Bone marrow (tissue), 2 donors: ENCODE results near the gene UBASH3B.
"Not testable (repeated sequence)": the region's sequence is repeated elsewhere in the genome, so short reads cannot be mapped to it uniquely, and the experiment has no call there.

ENCODE experiments used
- DNase-seq, 2 donors: peaks; one replicate each; lab custom pipeline; 2025; lab: John Stamatoyannopoulos, UW

UBASH3B gene

DNA sequence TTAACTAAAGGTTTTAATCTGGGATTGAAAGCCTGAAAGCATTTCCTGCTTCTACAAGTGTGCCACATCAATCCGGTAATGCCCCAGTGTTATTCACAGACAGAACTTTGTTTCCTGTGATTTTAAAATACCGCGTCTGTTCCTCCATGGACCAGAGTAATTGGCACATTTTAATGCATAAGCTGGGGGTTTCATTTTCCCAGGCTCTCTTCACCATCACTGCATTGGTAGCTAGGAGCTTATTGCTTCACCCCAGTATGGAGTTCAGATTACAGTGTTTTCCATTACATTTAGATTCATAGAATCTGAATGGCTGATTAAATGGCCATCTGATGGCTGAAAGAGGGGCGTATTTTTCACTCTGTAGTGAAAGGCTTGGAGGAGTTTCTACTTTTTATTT, 157.1 kb downstream of the UBASH3B start:
- no peak for DNase-seq

DNA sequence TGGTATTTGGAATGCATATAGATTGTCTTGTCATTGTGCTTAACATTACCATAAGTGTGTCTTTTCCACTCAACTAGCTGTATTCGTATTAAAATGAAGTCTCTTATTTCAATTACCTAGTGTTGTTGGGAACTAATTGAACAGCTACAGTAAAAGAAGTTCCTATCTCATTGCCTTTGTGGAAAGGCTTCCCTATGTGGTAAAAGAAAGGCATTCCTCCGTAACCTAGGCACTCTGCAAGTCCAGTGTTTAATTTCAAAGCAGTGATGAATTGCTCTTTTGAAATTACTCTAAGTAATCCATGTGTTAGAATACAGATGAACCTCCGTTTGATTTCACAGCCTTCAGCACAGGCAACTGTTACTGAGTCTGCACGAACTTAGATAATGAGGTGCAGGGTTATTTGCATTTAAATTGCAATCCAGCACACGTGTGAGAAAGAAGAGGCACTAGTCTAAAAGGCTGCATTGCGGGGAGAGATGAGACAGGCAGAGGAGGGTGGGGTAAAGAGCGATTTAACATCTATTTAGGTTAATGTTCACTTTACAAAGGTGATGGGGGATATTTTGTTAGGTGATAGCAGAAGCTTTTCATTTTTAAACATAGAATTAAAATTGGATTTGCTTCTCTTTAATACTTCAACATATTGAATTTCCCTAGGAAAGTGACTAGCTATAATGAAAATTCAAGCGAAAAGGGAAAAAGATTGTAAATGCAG, 157.8 kb downstream of the UBASH3B start:
- no peak for DNase-seq

DNA sequence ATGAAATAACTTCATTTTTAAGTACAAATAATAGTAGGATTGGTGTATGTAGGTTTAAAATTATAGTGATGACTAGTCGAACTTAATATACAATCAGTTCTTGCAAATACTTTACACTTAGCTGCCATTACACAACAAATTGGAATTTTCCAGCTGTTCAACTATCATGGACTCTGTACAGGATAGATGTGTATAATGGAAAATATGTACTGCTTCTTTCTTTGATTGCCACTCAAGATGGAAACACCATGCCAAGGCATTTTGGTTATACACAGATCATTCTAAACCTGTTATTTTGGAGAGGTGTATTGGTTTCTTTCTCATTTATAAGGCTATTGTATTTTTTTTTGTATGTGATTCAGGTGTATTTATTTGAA, 158.4 kb downstream of the UBASH3B start:
- DNase-seq: no peak

DNA sequence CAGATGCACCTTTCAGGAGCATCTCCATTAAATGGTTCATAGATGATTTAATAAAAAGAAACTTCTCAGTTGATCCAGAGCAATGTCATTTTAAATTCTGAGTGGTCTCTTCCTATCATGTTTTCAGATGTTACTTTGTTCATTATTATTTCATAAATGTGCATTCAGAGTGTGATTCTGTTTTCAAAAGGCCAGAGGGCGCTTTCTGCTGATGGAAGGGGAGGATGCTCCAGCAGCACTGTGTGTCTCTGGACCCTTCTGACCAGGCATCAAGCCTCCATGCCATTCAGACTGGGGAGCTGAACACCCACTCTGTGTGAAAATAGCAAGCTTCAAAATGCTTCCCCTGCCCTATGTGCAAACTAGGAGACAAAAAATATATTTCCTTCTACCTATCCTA, 158.9 kb downstream of the UBASH3B start:
- no peak for DNase-seq

DNA sequence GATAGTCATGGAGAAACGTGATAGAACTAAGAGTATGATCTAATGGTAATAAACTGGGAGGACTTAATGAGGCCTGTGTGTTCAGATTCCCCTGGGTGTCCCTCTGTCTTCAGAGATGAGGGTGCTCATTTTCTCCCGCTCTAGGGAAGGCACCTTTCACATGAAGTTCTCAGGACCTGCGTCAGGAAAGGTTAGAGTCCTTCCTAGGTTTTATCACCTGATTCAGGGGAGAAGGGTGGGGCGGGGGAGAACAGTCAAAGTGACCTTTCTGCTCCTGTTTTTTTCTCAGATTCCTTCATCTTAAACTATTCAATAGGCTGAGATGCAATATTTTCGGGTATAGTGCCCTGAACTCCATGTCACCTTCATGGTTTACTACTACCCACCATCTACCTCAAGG, 160.4 kb downstream of the UBASH3B start:
- DNase-seq: no peak

DNA sequence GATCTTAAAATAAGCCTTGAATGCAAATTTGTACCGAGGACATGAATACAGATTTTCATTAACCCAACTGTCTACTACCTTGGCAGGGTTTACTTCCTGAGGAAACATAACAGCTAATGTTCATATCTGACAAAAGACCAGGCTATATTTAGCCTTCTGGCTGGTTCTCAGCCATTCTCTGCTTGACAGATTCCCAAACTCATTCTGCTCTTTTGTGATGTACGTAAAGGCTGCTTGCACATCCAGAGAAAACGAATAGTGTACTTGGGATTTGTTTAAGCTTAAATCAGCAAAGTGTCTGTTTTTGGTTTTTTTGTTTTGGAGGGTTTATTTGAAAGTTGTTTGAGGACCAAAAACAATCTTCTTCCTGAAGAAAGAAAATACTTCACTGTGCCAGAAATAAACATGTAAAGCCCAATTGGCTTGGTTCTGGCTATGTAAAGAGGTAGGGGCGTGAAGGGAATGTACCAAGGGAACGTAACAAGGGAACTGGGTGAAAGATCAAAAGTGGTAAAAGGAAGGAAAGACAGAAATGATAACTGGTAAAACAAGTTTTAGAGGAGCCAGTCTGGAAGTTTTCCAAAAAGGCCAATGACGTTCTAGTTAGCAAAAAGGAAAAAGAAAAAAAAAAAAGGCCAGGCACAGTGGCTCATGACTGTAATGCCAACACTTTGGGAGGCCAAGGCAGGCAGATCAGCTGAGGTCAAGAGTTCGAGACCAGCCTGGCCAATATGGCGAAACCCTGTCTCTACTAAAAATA, 161.4 kb downstream of the UBASH3B start:
- DNase-seq: peak in 1 of 2 donors; percentile 11

DNA sequence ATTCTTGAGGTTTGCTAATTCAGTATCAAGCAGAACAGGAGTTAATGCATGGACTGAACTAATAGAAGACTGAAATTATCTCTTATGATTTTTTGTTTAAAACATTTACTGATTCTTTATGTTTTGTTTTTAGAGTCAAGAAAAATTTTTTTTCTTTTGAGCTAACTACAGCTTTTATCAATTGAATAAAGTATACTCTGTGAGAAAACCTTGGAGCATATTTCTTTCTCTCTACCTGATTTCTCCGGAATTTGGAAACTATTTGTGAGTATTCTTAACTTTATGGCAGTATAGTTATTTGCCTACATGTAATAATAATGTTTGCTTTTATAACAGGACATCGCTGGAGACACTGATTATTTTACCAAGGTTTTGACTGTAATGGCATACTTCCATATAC, 164.6 kb downstream of the UBASH3B start:
- DNase-seq: no peak

DNA sequence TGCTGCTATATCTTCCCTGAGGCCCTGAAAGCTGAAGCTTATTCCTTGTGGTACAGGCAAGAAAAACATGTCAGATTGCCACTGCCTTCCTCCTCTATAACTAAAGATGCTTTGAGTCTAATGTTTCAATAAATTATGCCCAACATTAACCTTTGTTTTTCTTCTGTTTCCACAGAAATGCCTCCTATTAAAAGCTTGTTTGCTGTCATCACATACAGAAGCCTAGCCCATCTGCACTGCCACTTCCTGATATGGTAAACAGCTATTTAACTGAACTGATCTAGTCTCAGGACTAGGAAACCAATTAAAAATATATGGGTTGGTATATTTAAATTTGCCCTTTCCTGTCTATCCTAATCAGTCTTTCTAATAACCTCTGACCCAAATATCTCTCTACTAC, 165.6 kb downstream of the UBASH3B start:
- no peak for DNase-seq

DNA sequence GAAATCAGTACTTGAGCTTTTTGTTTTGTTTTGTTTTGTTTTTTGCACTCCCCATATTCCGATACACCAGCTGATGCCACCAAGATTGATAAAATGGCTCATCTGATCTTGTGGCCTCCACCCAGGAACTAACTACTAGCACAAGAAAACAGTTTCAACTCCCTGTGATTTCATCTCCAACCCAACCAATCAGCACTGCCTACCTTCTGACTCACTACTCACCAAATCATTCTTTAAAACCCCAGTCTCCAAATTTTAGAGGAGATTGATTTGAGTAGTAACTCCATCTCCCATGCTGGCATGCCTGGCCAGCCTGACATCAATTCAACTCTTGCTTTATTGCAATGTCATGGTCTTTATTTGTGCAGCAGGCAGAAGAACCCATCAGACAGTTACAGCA, 166.7 kb downstream of the UBASH3B start:
- DNase-seq: no peak

DNA sequence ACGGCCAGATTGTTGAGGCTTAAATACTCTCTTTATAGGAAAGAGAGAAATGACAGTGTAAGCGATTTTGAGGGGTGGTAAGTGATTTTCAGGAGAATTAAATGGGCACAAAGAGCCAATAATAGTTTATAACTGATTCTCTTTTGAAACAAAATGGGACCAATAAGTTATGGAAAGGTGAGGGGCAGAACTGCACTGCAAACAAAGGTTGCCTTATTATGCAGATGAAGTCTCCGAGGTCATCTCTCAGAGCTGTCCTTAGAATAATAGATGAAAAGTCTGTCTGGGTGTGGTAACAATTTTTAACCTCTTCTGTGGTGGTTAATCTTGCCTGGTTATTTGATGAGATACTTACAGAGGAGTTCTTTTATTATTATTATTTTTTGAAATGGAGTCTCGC, 168.0 kb downstream of the UBASH3B start:
- no peak for DNase-seq

DNA sequence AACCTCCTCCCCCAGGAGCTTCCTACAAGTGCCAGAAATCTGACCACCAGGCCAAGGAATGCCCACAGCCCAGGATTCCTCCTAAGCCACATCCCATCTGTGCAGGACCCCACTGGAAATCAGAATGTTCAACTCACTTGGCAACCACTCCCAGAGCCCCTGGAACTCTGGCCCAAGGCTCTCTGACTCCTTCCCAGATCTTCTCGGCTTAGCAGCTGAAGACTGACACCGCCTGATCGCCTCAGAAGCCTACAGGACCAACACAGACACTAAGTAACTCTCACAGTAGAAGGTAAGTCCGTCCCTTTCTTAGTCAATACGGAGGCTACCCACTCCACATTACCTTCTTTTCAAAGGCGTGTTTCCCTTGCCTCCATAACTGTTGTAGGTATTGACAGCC, 173.8 kb downstream of the UBASH3B start:
- DNase-seq: not testable (repeated sequence)

DNA sequence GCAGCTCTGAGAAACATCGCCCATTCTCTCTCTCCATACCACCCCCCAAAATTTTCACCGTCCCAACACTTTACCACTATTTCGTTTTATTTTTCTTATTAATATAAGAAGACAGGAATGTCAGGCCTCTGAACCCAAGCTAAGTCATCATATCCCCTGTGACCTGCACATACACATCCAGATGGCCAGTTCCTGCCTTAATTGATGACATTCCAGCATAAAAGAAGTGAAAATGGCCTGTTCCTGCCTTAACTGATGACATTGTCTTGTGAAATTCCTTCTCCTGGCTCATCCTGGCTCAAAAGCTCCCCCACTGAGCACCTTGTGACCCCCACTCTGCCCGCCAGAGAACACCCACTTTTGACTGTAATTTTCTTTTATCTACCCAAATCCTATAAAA, 176.8 kb downstream of the UBASH3B start:
- DNase-seq: not testable (repeated sequence)

DNA sequence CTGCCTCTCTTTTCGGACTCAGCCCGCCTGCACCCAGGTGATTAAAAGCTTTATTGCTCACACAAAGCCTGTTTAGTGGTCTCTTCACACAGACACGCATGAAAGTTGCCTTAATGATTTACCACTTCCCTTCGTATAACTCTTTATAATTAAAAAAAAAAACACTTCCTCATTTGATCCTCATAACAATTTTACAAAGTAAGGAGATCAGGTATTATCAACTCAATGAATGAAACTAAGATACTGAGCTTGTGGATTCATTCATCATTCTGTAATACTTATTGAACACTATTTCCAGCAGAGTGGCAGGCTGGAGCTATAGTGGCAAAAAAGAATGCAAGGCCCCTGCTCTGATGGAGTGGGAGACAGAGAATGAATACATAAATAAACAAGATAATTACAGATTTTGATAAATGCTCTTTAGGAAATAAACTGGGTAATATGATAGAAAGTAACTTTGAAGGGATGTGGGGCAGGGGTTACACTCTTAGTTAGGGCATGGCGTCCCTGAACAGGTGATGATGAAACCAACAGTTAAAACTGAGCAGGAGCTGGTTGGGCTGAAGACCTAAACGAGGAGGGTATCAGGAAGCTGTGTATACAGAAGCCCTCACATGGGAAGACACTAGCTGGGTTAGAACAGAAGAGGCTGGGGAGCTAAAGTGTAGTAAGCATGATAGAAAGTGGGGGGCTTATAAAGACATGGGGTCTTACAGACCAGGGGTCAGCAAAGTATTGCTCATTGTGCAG, 177.4 kb downstream of the UBASH3B start:
- peak in 1 of 2 donors; percentile 50 for DNase-seq

DNA sequence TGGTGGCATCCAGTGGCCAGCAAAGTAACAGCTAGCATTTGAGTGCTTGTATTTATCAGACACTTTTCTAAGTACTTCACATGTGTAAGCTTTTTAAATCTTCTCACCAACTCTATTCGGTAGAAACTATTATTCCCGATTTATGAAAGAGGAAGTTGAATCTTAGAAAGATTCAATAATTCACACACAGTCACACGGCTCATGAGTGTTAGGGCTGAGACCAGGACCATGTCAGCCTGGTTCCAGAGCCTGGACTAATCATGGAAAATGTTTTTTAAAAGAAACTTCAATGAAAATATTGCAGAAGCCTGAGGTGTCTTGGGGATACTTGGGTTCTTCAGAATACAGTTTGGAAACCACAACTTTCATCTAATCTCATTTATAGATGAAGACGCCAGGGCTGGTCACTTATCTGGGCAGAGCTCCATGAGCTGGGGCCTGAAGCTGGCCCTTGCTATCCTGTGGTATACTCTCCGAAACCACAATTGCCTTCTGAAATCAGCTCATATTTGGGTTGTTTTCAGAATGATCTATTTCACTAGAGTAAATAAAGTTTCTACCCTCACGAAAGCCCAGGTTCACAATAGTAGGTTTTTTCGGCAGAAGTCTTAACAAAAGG, 178.4 kb downstream of the UBASH3B start:
- no peak for DNase-seq

DNA sequence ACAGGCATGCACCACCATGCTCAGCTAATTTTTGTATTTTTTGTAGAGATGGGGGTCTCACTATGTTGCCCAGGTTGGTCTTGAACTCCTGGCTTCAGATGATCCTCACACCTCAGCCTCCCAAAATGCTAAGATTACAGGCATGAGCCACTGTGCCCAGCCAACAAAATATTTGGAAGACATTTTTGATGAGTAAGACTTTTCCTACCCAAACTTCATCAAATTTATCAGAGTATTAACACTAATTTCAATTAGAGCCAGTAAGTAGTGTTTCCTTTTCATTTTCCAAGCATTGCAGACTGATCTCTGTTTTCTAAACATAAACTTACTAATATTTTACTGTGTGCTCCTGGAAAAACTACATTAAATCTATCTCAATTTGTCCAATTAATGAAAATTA, 181.4 kb downstream of the UBASH3B start:
- no peak for DNase-seq

DNA sequence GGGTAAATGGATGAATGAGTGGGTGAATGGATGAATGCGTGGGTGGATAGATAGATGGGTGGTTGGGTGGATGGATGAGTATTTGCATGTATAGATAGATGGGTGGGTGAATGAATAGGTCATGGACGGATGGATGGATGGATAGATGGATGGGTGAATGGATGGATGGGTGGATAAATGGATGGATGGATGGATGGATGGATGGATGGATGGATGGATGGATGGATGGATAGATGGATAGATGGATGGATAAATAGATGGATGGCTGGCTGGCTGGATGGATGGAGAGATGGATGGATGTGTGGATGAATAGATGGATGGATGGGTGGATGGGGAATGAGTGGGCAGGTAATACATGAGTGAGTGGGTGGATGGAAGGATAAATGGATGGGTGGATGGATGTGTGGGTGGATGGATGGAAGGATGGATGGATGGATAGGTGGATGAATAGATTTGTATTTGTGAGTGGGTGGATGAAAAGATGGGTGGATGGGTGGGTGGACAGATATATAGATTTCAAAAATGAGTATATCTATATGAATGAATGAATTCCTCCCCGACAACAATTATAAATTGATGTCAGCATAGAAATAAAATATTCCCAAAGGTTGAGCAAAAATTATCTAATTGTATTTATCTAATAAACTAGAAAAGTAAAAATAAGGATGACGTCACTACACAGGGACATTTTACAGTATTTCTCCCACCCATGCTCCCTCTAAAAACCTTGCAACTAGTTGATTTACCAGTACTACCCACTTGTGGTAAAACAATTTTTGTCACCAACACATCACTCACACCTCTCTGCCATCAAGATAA, 182.2 kb downstream of the UBASH3B start:
- DNase-seq: no peak

DNA sequence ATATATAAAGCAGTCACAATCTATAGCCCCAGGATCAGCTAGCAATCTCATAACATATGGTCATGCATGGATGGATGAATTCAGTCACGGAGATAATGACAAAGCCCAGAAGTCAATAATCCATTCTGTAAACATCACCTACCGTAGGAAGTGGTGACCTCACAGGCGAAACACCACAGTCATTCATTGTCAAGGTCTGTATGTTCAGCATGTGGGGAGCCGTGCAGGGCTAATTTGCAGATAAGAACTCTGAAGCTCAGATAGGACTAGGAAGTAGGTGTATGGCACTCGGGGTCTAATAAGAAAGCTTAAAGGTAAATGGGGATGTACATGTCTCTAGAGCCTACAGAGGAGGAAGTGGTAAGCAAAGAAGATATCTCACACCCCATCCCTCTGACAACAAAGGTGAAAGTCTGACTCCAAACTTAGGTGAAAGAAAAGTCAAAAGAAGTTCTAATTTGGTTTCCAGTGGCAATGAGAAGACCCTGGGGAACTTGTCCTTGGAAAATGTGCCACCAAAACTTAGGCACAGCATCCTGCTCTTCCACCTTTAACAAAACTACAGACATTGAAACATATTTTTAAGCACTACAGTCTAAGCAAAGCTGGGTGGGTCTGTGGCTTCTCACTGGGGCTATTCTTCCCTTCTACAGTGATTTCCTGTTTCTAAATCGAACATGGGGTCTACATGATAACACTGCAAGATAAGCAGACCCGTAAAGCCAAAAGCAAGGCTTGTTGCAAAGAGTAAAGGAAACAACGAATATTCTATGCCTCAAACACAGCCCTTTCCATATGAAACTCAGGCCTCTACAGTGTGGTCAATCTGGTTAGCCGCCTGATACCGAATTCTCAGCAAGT, 188.0 kb downstream of the UBASH3B start:
- no peak for DNase-seq

DNA sequence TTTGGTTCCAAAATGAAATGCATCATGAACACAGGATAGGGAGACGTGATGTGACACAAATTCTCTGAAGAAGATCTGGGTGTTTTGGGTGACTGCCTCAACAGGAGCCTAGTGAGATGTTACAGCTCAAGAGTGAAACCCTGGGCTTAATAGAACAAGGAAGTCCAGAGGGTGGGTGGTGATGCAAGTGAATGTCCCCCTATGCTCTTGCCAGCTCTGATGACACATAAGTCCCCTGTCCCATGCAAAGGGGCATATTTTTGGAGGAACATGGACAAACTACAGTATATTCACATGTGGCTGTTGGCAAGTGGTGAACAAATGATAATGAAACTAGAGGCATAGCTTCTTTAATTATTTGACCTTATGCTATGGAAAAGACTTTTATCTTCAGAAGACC, 191.9 kb downstream of the UBASH3B start:
- DNase-seq: no peak

DNA sequence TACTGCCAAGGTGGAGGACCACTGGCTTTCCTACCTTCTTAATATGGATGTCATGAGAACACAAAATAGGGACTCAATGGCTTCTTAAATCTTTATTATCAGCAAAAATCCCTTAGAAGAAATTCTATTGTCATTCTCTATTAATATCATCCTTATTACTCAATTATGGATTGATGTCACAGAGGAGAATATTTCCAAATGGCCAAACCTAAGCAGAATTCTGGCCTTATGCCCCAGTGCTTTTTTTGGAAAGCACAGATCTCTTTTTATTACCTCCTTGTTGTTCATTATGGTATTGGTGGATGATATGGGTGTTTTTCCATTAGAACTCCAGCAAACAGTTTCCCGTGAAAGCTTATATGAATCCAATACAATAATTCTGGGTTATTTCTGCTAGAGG, 192.7 kb downstream of the UBASH3B start:
- DNase-seq: no peak

DNA sequence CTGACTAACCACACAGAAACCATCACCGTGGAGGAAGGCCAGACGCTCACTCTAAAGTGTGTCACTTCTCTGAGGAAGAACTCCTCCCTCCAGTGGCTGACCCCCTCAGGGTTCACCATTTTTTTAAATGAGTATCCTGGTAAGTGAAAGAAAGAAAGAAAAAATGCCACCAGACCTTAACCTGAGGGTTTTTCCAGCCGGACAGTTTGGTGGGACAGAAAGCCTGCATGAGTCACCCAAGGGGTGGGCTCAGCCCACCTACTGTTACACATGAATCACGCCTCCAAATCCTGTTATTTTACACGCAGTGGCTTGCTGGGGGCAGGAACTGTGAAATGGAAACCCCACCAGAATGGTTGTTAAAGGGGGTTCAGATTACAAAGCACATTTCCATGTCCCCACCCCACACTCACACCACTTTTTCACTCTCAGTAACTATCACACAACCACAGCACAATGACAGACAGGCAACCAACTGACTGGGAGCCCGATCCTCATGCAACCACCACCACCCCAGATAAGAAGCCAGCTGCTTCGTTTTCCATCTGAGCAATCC, 194.6 kb downstream of the UBASH3B start:
- DNase-seq: no peak
